Mesenchymal stem cell (in vitro differentiated cells and primary cell): ENCODE results near the gene CUX1.
A peak's percentile ranks its signal among the peaks of the same experiment; 100 is the strongest.
"Not testable (repeated sequence)": the region's sequence is repeated elsewhere in the genome, so short reads cannot be mapped to it uniquely, and the experiment has no call there.

Experiments
- DNase-seq: peaks from one replicate; pipeline ENCODE4 v3.0.0-alpha.2; 2013
- H2AFZ ChIP-seq: one replicate; pipeline ENCODE4 v1.6.1; 2013; ENCODE audit warnings: low read depth, mild to moderate bottlenecking, control low read depth, inconsistent platforms, low read length, moderate library complexity
- H2AK5ac ChIP-seq: 2 replicates; pipeline ENCODE4 v1.6.1; 2013; ENCODE audit warnings: low read length, moderate library complexity, mild to moderate bottlenecking, inconsistent platforms; ENCODE audit not compliant: severe bottlenecking
- H2BK120ac ChIP-seq: one replicate; pipeline ENCODE4 v1.6.1; 2013; ENCODE audit warnings: low read depth, mild to moderate bottlenecking, inconsistent platforms, low read length, moderate library complexity
- H2BK12ac ChIP-seq, 2 experiments: one replicate each; pipeline ENCODE4 v1.6.1; 2013; ENCODE audit warnings: inconsistent platforms in 2 of 2, low read length in 2 of 2, mild to moderate bottlenecking in 2 of 2, moderate library complexity in 2 of 2, control low read depth in 1 of 2
- H2BK15ac ChIP-seq: one replicate; pipeline ENCODE4 v1.6.1; 2013; ENCODE audit warnings: mild to moderate bottlenecking, low read depth, inconsistent platforms; ENCODE audit not compliant: poor library complexity, severe bottlenecking
- H2BK5ac ChIP-seq: 2 replicates; pipeline ENCODE4 v1.6.1; 2013; ENCODE audit warnings: low read depth, mild to moderate bottlenecking, low read length, control low read depth, inconsistent platforms; ENCODE audit not compliant: poor library complexity, severe bottlenecking
- H3K14ac ChIP-seq, 2 experiments: one replicate each; pipeline ENCODE4 v1.6.1; 2013; ENCODE audit warnings: inconsistent platforms in 2 of 2, low read length in 2 of 2, control low read depth in 1 of 2, mild to moderate bottlenecking in 1 of 2, moderate library complexity in 1 of 2
- H3K18ac ChIP-seq, 2 experiments: one replicate each; pipeline ENCODE4 v1.6.1; 2013; ENCODE audit warnings: inconsistent platforms in 2 of 2, low read length in 2 of 2, control low read depth in 1 of 2, low read depth in 1 of 2, mild to moderate bottlenecking in 1 of 2
- H3K23ac ChIP-seq, 2 experiments: one replicate each; pipeline ENCODE4 v1.6.1; 2013; ENCODE audit warnings: inconsistent platforms in 2 of 2, low read length in 2 of 2, mild to moderate bottlenecking in 2 of 2, moderate library complexity in 2 of 2, control low read depth in 1 of 2
- H3K27ac ChIP-seq: 2 replicates; pipeline ENCODE4 v1.5.1; 2013; ENCODE audit warnings: mild to moderate bottlenecking, moderate library complexity, low read length, control low read depth, inconsistent platforms; ENCODE audit not compliant: poor library complexity, severe bottlenecking
- H3K27me3 ChIP-seq, 2 experiments: 2 replicates each; pipeline versions ENCODE4 v1.6.1 to v1.7.0; 2013; ENCODE audit warnings: low read length in 2 of 2, mild to moderate bottlenecking in 2 of 2, moderate library complexity in 2 of 2, control low read depth in 1 of 2, inconsistent platforms in 1 of 2; ENCODE audit not compliant: control insufficient read depth in 1 of 2, insufficient read depth in 1 of 2
- H3K36me3 ChIP-seq, 2 experiments: 2 replicates each; pipeline versions ENCODE4 v1.6.1 to v1.7.0; 2013; ENCODE audit warnings: low read length in 2 of 2, control low read depth in 1 of 2, inconsistent platforms in 1 of 2, low read depth in 1 of 2, mild to moderate bottlenecking in 1 of 2; ENCODE audit not compliant: insufficient read depth in 2 of 2, control insufficient read depth in 1 of 2
- H3K4ac ChIP-seq, 2 experiments: one replicate each; pipeline ENCODE4 v1.6.1; 2013; ENCODE audit warnings: inconsistent platforms in 2 of 2, low read length in 2 of 2, mild to moderate bottlenecking in 2 of 2, moderate library complexity in 2 of 2, control low read depth in 1 of 2, low read depth in 1 of 2
- H3K4me1 ChIP-seq: 2 replicates; pipeline ENCODE4 v1.6.1; 2013; ENCODE audit warnings: low read depth, low read length, control low read depth; ENCODE audit not compliant: control insufficient read depth, insufficient read depth
- H3K4me2 ChIP-seq: 2 replicates; pipeline ENCODE4 v1.6.1; 2013; ENCODE audit warnings: low read length, mild to moderate bottlenecking, inconsistent platforms; ENCODE audit not compliant: poor library complexity, severe bottlenecking
- H3K4me3 ChIP-seq, 2 experiments: 2 replicates each; pipeline versions ENCODE4 v1.5.1 to v1.7.0; 2013; ENCODE audit warnings: low read length in 2 of 2, mild to moderate bottlenecking in 2 of 2, control low read depth in 1 of 2, low read depth in 1 of 2; ENCODE audit not compliant: insufficient read depth in 1 of 2
- H3K79me1 ChIP-seq: replicated peaks from 2 replicates; pipeline ENCODE4 v1.6.1; 2013; ENCODE audit warnings: mild to moderate bottlenecking, control low read depth, low read length, inconsistent platforms; ENCODE audit not compliant: poor library complexity, severe bottlenecking
- H3K9ac ChIP-seq: 2 replicates; pipeline ENCODE4 v1.7.0; 2013; ENCODE audit warnings: mild to moderate bottlenecking, low read length, moderate library complexity
- H3K9me3 ChIP-seq: 2 replicates; pipeline ENCODE4 v1.7.0; 2013; ENCODE audit warnings: mild to moderate bottlenecking, low read length; ENCODE audit not compliant: control insufficient read depth
- H4K8ac ChIP-seq: one replicate; pipeline ENCODE4 v1.6.1; 2013; ENCODE audit warnings: inconsistent platforms, mild to moderate bottlenecking, low read length, moderate library complexity
- H4K91ac ChIP-seq: one replicate; pipeline ENCODE4 v1.6.1; 2013; ENCODE audit warnings: mild to moderate bottlenecking, low read length, inconsistent platforms
- WGBS: methylation state at CpG from one replicate; pipeline ENCODE4 v1.1.7; 2013; ENCODE audit warnings: mixed read lengths; 5-methylcytosine and 5-hydroxymethylcytosine counted together

The CUX1 gene

GRCh38 chr7:101867681-101868080 is 50.3 kb downstream of the CUX1 start:
- not testable (repeated sequence) for H3K14ac ChIP-seq, H4K8ac ChIP-seq, H2BK12ac ChIP-seq, H3K27me3 ChIP-seq, H2BK120ac ChIP-seq, H3K23ac ChIP-seq, H4K91ac ChIP-seq, H3K9ac ChIP-seq, H3K36me3 ChIP-seq, H2BK15ac ChIP-seq, H3K27ac ChIP-seq, H3K4me3 ChIP-seq, H3K18ac ChIP-seq, H2BK5ac ChIP-seq, H3K4me2 ChIP-seq, H3K4ac ChIP-seq, H3K9me3 ChIP-seq, H2AK5ac ChIP-seq, DNase-seq, H2AFZ ChIP-seq
- Histone ChIP-seq H3K79me1 (peaks cover 55% of the 10 kb centered on the region), H3K4me1 (peaks cover 18% of the 10 kb centered on the region)
- WGBS: 97% methylated on average over 6 of the region's 6 CpGs

GRCh38 chr7:101868191-101868950 is 50.9 kb downstream of the CUX1 start:
- Histone ChIP-seq H3K36me3 (peaks cover 0 to 8% of the 10 kb centered on the region in 2 experiments), H3K4me3 (no peak overlapping the region), H3K4me2 (no peak overlapping the region), H3K79me1 (peaks cover 55% of the 10 kb centered on the region), H2AK5ac (peak overlapping the region; percentile 22), H3K27ac (no peak overlapping the region), H4K8ac (peak overlapping the region; percentile 85), H3K4ac (peak overlapping the region in 1 of 2 experiments; percentile 93), H3K23ac (peak overlapping the region in 1 of 2 experiments; percentile 9), H3K14ac (peak overlapping the region in 1 of 2 experiments; percentile 57), H4K91ac (peak overlapping the region; percentile 91), H3K9me3 (no peaks in the 10 kb centered on the region), H2AFZ (no peak overlapping the region), H2BK120ac (no peak overlapping the region), H2BK12ac (peak overlapping the region in 1 of 2 experiments; percentile 3), H2BK5ac (no peak overlapping the region), H3K9ac (no peak overlapping the region), H2BK15ac (peak overlapping the region; percentile 44), H3K4me1 (peaks cover 18% of the 10 kb centered on the region), H3K27me3 (no peaks in the 10 kb centered on the region), H3K18ac (peak overlapping the region; percentile 6 to 75)
- WGBS: 82% methylated on average over 11 of the region's 11 CpGs
- DNase-seq: peak; percentile 35

GRCh38 chr7:101869026-101869900 is 51.8 kb downstream of the CUX1 start:
- Histone ChIP-seq H3K4ac (peak overlapping the region in 1 of 2 experiments; percentile 93), H3K27ac (no peak overlapping the region), H3K18ac (peak overlapping the region; percentile 66 to 75), H3K27me3 (no peaks in the 10 kb centered on the region), H2BK120ac (peak overlapping the region; percentile 45), H3K14ac (peak overlapping the region in 1 of 2 experiments; percentile 49), H3K4me2 (peak overlapping the region; percentile 2), H3K36me3 (peaks cover 0 to 8% of the 10 kb centered on the region in 2 experiments), H3K23ac (peak overlapping the region in 1 of 2 experiments; percentile 14), H2AK5ac (no peak overlapping the region), H2BK5ac (no peak overlapping the region), H2BK15ac (peak overlapping the region; percentile 73), H4K8ac (peak overlapping the region; percentile 85), H3K4me1 (peaks cover 22% of the 10 kb centered on the region), H4K91ac (peak overlapping the region; percentile 91), H3K4me3 (no peak overlapping the region), H3K9ac (no peak overlapping the region), H3K79me1 (peaks cover 51% of the 10 kb centered on the region), H2BK12ac (peak overlapping the region; percentile 63 to 87), H3K9me3 (no peaks in the 10 kb centered on the region), H2AFZ (no peak overlapping the region)
- no peak for DNase-seq
- 87% methylated on average over 38 of the region's 38 CpGs for WGBS

- Histone ChIP-seq H4K91ac (peak overlapping the region; percentile 78), H2BK5ac (no peak overlapping the region), H2BK15ac (peak overlapping the region; percentile 73), H3K4ac (no peak overlapping the region), H3K9ac (no peak overlapping the region), H2AFZ (no peak overlapping the region), H3K18ac (peak overlapping the region; percentile 66 to 67), H3K4me3 (no peak overlapping the region), H4K8ac (peak overlapping the region; percentile 19), H3K4me1 (peaks cover 24% of the 10 kb centered on the region), H2BK12ac (peak overlapping the region in 1 of 2 experiments; percentile 51), H3K36me3 (peaks cover 0 to 8% of the 10 kb centered on the region in 2 experiments), H3K79me1 (peaks cover 57% of the 10 kb centered on the region), H3K9me3 (no peaks in the 10 kb centered on the region), H3K14ac (peak overlapping the region in 1 of 2 experiments; percentile 49), H3K27me3 (no peaks in the 10 kb centered on the region), H2BK120ac (peak overlapping the region; percentile 45), H3K4me2 (peak overlapping the region; percentile 2), H3K23ac (peak overlapping the region in 1 of 2 experiments; percentile 14), H3K27ac (no peak overlapping the region), H2AK5ac (no peak overlapping the region)
- WGBS: 77% methylated on average over 5 of the region's 7 CpGs
- DNase-seq: no peak
Measured at GRCh38 chr7:101869901-101870290, 52.5 kb downstream of the CUX1 start.
